Measurements from ENCODE around the gene AWAT2. TPM values are rescaled to one million over a fixed set of nuclear protein-coding genes. Genes with fewer than 3 reads are reported as not detected.

The AWAT2 gene
- total RNA-seq, 4 donors from 2014 or later = not detected

GRCh38 chrX:70013466-70014381 is 36.0 kb downstream of the AWAT2 start:
- H3K27me3 ChIP-seq = no peaks in the 10 kb centered on the region
- intact Hi-C loops (cut with DNase I) = no loop called here
- WGBS, 2 donors = 100% methylated on average over 2 of the region's 5 CpGs
- no peak overlapping the region for H3K27ac ChIP-seq
- DNase-seq = no peak
- H3K36me3 ChIP-seq = no peaks in the 10 kb centered on the region
- TF ChIP-seq CTCF (IDR thresholded peaks at IDR 0.05) = no peak
- TF ChIP-seq POLR2A (IDR thresholded peaks at IDR 0.05) = no peak
- H3K4me1 ChIP-seq = peaks cover 0 to 4% (median 0%) of the 10 kb centered on the region in 3 donors
- H3K4me3 ChIP-seq = no peak overlapping the region
- H3K9me3 ChIP-seq = no peaks in the 10 kb centered on the region

DNA sequence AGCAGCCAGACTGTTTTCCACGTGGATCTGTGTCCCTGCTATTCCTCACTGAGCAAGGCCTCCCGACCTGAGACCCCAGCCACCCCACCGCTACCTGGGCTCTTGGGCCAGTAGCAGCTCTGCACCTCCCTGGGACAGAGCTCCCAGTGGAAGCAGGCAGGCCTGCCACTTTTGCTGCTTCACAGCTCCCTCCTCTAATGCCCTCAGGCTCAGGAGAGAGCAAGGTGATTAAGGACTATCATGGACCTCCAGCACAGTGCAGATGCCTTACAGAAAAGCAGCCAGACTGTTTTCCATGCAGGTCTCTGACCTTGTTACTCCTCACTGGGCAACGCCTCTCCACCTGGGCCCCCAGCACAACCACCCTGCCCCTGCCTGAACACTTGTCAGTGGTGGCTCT is 37.0 kb downstream of the AWAT2 start:
- no peak for DNase-seq
- intact Hi-C loops (cut with DNase I) = no loop called here
- Histone ChIP-seq H3K9me3 (no peaks in the 10 kb centered on the region), H3K4me1 (peaks cover 0 to 4% (median 0%) of the 10 kb centered on the region in 3 donors), H3K4me3 (no peak overlapping the region), H3K27me3 (no peaks in the 10 kb centered on the region), H3K36me3 (no peaks in the 10 kb centered on the region), H3K27ac (no peak overlapping the region)
- TF ChIP-seq POLR2A (IDR thresholded peaks at IDR 0.05) (no peak), CTCF (IDR thresholded peaks at IDR 0.05) (no peak)
- no CpG with 5 or more reads among the region's 4 CpGs for WGBS, 2 donors

DNA sequence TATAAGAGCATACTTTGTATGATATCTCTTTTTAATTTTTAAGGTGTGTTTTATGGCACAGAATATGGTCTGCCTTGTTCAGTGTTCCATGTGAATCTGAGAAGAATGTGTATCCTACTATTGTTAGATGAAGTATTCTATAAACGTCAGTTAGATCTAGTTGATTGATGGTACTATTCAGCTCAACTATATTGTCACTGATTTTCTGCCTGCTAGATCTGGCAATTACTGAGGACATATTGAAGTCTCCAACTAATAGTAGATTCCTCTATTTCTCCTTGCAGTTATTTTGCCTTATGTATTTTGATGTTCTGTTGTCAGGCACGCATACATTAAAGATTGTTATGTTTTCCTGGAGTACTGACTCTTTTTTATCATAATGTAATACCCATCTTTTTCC is 39.8 kb downstream of the AWAT2 start:
- Histone ChIP-seq H3K36me3 (no peaks in the 10 kb centered on the region), H3K4me3 (no peak overlapping the region), H3K4me1 (peaks cover 0 to 4% (median 0%) of the 10 kb centered on the region in 3 donors), H3K27ac (no peak overlapping the region), H3K27me3 (no peaks in the 10 kb centered on the region), H3K9me3 (no peaks in the 10 kb centered on the region)
- TF ChIP-seq CTCF (IDR thresholded peaks at IDR 0.05) = no peak
- no peak for TF ChIP-seq POLR2A (IDR thresholded peaks at IDR 0.05)
- no peak for DNase-seq
- intact Hi-C loops (cut with DNase I) = no loop called here
- WGBS, 2 donors = 53 to 72% methylated on average over 2 of the region's 2 CpGs

DNA sequence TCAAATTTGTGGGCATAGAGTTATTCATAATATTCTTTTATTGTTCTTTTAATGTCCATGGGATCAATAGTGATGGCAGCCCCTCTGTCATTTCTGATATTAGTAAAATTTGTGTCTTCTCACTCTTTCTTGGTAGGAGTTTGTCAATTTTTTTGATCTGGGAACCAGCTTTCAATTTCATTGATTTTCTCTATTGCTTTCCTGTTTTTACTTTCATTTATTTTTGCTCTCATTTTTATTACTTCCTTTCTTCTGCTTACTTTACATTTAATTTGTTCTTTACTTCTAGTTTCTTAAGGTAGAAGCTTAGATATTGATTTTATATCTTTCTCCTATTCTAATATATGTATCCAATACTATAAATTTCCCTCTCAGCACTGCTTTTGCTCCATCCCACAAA is 40.7 kb downstream of the AWAT2 start:
- TF ChIP-seq POLR2A (IDR thresholded peaks at IDR 0.05) (no peak), CTCF (IDR thresholded peaks at IDR 0.05) (no peak)
- intact Hi-C loops (cut with DNase I) = no loop called here

DNA sequence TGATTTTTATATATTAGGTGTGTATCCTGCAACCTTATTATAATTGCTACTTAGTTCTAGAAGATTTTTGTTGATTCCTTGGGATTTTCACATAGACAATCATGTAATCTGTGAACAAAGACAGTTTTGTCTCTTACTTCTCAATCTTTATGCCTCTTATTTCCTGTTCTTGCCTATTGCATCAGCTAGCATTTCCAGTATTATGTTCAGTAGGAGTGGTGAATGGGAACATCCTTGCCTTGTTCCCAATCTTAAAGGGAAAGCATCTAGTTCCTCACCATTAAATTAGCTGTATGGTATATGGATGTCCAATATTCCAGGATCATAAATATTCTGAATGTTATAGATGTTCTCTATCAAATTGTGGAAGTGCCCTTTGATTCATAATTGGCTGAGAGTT is 41.8 kb downstream of the AWAT2 start:
- Histone ChIP-seq H3K27ac (no peak overlapping the region), H3K4me1 (no peaks in the 10 kb centered on the region), H3K9me3 (no peaks in the 10 kb centered on the region), H3K36me3 (no peaks in the 10 kb centered on the region), H3K4me3 (no peak overlapping the region), H3K27me3 (no peaks in the 10 kb centered on the region)
- no peak for DNase-seq
- intact Hi-C loops (cut with DNase I) = no loop called here
- TF ChIP-seq CTCF (IDR thresholded peaks at IDR 0.05) (no peak), POLR2A (IDR thresholded peaks at IDR 0.05) (no peak)

More for the DNA sequence above, 40.7 kb downstream of the AWAT2 start:
- Histone ChIP-seq H3K27me3 (no peaks in the 10 kb centered on the region), H3K36me3 (no peaks in the 10 kb centered on the region), H3K9me3 (no peaks in the 10 kb centered on the region), H3K4me1 (peaks cover 0 to 4% (median 0%) of the 10 kb centered on the region in 3 donors), H3K27ac (no peak overlapping the region), H3K4me3 (no peak overlapping the region)
- DNase-seq = no peak

All from esophagus squamous epithelium (tissue), 5 donors.